Retinal pigment epithelial cell (primary cell): ENCODE data around the gene RXFP1.

ENCODE experiments used
- DNase-seq: peaks from one replicate; pipeline ENCODE4 v3.0.0-alpha.2; 2010; ENCODE audit warnings: low read depth
- H3K4me3 ChIP-seq: 2 replicates; pipeline ENCODE4 v1.5.1; 2011; ENCODE audit warnings: mild to moderate bottlenecking, low read length, control low read depth, moderate library complexity
- TF ChIP-seq, protein P1 (sequence below): conservative IDR thresholded peaks from 2 replicates; pipeline ENCODE4 v1.5.1; 2011; ENCODE audit warnings: low read depth, low read length, control low read depth, inconsistent platforms

RXFP1 gene

DNA sequence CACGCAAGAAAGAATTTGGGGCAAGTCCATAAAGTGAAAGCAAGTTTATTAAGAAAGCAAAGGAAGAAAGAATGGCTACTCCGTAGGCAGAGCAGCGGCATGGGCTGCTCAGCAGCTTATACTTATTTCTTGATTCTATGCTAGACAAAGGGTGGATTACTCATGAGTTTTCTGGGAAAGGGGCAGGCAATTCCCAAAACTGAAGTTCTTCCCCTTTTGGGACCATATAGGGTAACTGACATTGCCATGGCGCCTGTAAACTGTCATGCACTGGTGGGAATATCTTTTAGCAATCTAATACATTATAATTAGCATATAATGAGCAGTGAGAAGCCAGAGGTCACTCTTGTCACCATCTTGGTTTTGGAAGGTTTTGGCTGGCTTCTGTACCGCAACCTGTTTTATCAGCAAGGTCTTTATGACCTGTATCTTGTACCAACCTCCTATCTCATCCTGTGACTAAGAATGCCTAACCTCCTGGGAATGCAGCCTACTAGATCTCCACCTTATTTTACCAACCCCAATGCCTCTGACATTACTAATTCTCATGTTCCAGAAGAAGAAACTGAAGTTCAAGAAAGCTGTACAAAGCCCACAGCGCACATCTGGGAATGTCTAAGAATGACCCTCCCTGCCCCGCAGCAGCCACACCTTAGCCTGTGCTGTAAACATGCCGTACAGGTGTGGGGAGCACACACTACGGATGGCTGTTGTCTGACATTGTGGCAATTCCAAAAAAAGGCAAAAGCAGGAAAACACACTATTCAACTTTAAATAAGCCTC lies 18.6 kb downstream of the RXFP1 start:
- H3K4me3 ChIP-seq: no peak overlapping the region
- TF ChIP-seq, protein P1, sequence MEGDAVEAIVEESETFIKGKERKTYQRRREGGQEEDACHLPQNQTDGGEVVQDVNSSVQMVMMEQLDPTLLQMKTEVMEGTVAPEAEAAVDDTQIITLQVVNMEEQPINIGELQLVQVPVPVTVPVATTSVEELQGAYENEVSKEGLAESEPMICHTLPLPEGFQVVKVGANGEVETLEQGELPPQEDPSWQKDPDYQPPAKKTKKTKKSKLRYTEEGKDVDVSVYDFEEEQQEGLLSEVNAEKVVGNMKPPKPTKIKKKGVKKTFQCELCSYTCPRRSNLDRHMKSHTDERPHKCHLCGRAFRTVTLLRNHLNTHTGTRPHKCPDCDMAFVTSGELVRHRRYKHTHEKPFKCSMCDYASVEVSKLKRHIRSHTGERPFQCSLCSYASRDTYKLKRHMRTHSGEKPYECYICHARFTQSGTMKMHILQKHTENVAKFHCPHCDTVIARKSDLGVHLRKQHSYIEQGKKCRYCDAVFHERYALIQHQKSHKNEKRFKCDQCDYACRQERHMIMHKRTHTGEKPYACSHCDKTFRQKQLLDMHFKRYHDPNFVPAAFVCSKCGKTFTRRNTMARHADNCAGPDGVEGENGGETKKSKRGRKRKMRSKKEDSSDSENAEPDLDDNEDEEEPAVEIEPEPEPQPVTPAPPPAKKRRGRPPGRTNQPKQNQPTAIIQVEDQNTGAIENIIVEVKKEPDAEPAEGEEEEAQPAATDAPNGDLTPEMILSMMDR: no peak
- no peak for DNase-seq

DNA sequence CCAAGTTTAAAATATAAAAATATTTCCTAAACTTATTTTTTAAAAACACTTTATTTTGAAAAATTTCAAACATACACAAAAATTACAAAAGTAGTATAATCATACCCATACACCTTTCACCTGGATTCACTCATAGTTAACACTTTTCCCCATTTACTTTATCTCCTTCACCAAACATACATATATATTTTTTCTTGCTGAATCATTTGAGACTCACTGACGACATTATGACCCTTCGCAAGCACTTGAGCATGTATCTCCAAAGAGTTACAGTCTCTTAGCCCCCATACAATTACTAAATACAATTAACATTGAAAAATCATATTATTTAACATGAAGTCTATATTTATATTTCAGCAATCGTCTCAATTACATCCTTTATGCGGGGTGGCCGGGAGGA lies 19.8 kb downstream of the RXFP1 start:
- H3K4me3 ChIP-seq: no peak overlapping the region
- TF ChIP-seq, protein P1: no peak
- no peak for DNase-seq

DNA sequence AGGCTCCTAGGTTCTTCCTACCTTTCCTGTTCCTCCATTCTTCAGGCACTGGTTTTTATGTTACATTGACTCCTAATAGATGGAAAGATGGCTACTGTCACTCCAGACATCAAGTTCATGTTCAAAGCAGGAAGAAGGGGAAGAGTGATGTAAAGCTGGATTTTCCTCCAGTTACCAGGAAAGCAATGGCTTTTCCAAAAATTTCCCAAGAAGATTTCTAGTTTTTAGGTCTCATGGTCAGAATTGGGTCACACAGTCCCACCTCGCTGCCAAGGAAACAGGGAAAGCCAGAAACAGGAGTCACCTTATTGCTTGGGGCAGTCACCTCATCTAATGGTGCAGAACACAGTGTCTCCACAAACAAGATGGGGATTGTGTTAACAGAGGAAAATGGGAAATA lies 21.5 kb downstream of the RXFP1 start:
- TF ChIP-seq, protein P1: no peak
- DNase-seq: no peak
- no peak overlapping the region for H3K4me3 ChIP-seq

DNA sequence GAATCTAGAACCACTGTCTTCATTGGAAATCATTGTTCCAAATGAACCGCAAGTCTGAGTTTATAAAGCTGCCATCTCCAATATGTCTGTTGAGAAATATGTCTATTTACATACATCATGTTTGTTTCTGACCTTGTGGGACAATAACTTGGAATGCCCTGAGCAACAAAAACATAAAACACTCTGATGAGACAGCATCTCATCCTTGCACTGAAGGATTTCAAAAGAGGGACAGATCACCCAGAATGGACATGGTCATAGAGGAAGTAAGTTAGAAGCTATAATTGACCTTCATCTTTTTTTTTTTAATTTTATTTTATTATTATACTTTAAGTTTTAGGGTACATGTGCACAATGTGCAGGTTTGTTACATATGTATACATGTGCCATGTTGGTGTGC lies 22.5 kb downstream of the RXFP1 start:
- DNase-seq: no peak
- TF ChIP-seq, protein P1: no peak
- H3K4me3 ChIP-seq: no peak overlapping the region

DNA sequence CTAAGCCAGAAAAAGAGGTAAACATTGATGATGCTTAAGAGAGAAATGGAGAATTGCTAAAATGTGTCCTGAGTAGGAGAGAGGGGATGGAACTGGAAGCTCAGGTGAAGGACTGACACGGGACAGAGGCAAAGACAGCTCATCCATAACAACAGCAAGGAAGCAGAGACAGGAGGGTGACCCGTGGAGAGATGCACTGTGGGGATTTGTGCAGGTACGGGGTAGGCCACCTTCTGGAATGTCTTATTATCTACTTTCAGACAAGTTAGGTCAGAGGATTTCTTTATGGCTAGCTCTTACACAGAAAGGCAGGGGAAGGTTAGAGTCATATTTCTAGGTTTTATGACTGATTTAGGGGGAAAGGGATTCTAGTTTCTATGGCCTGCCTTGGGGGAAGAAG lies 31.7 kb downstream of the RXFP1 start:
- no peak overlapping the region for H3K4me3 ChIP-seq
- TF ChIP-seq, protein P1: no peak
- no peak for DNase-seq

DNA sequence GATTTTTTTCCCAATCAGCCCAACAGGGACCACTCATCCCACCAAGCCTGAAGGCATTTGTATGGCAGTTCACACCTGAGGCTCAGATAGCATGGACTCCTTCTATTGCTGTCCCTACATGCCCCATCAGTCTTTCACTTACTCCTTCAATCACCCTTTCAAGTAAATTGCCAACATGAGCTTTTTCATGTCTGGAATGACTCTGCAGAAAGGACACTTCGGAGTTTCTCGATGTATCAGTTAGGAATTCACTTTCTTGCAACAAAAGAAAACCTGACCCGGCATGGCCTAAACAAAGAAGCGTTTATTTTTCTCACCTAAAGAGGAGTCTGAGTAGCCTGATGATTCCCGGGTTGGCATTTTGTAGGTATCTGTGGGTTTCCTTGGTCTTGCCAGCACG lies 38.6 kb downstream of the RXFP1 start:
- H3K4me3 ChIP-seq: no peak overlapping the region
- TF ChIP-seq, protein P1: no peak
- DNase-seq: no peak

DNA sequence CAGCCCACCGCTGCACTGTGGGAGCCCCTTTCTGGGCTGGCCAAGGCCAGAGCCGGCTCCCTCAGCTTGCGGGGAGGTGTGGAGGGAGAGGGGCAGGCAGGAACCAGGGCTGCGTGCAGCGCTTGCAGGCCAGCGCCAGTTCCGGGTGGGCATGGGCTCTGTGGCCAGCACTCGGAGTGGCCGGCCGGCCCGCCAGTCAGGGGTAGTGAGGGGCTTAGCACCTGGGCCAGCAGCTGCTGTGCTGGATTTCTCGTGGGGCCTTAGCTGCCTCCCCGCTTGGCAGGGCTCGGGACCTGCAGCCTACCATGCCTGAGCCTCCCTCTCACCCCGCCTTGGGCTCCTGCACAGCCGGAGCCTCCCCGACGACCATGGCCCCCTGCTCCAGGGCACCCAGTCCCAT lies 45.2 kb downstream of the RXFP1 start:
- no peak overlapping the region for H3K4me3 ChIP-seq
- TF ChIP-seq, protein P1: no peak
- DNase-seq: no peak
